Upper lobe of left lung (tissue), 6 donors: ENCODE measurements around the gene PNPLA5. TPM values are rescaled to one million over a fixed set of nuclear protein-coding genes. Genes with fewer than 3 reads are reported as not detected.
"Not testable (repeated sequence)": the region's sequence is repeated elsewhere in the genome, so short reads cannot be mapped to it uniquely, and the experiment has no call there.

Experiments
- ATAC-seq, 2 donors: fragments of 200-7000 bp; cut with Tn5 transposase; one replicate each; pipeline ENCODE4 v1.9.1; 2022; ENCODE audit warnings: mild to moderate bottlenecking in 2 of 2, moderate library complexity in 2 of 2; ENCODE audit not compliant: low FRiP score in 2 of 2
- DNase-seq, 2 donors: peaks; one replicate each; pipeline ENCODE4 v3.0.0-alpha.2; 2019 to 2020
- H3K27ac ChIP-seq, 4 donors: fragments of 200-600 bp; sonication (generic); one replicate each; pipeline ENCODE4 v1.5.1; 2016 to 2019
- H3K27me3 ChIP-seq, 4 donors: fragments of 200-600 bp; sonication (generic); one replicate each; pipeline ENCODE4 v1.5.1; 2017 to 2019
- H3K36me3 ChIP-seq, 4 donors: fragments of 200-600 bp; sonication (generic); one replicate each; pipeline ENCODE4 v1.5.1; 2016 to 2019
- H3K4me1 ChIP-seq, 4 donors: fragments of 200-600 bp; sonication (generic); one replicate each; pipeline ENCODE4 v1.5.1; 2018 to 2019
- H3K4me3 ChIP-seq, 4 donors: fragments of 200-600 bp; sonication (generic); one replicate each; pipeline ENCODE4 v1.5.1; 2017 to 2019; ENCODE audit warnings: mild to moderate bottlenecking in 2 of 4, moderate library complexity in 1 of 4
- H3K9me3 ChIP-seq, 4 donors: fragments of 200-600 bp; sonication (generic); one replicate each; pipeline ENCODE4 v1.5.1; 2018 to 2019
- EP300 ChIP-seq, 4 donors: sonication (generic); formaldehyde crosslinking; IDR thresholded peaks; one replicate each; pipeline ENCODE4 v1.5.1; 2017; ENCODE audit warnings: antibody characterized with exemption in 4 of 4, control low read depth in 2 of 4
- POLR2A ChIP-seq, 4 donors: fragments of 450-650 bp; IDR thresholded peaks; one replicate each; pipeline ENCODE4 v1.5.1; 2016 to 2017; ENCODE audit warnings: antibody characterized with exemption in 4 of 4, mild to moderate bottlenecking in 2 of 4
- POLR2AphosphoS5 ChIP-seq, 2 donors: sonication (generic); formaldehyde crosslinking; IDR thresholded peaks; one replicate each; pipeline ENCODE4 v1.5.1; 2017; ENCODE audit warnings: antibody characterized with exemption in 2 of 2
- WGBS, 2 donors: methylation state at CpG; one replicate each; pipeline ENCODE4 v1.1.5; 2017 to 2018; 5-methylcytosine and 5-hydroxymethylcytosine counted together
- total RNA-seq, 6 donors: library from RNA; depleted of rRNA in 4 of 6; stranded (reverse); fragments of >200 nt in 4 of 6; gene quantifications; one replicate each; pipeline versions ENCODE4 v1.1.0 to v1.2.1, GENCODE V29; 2016 to 2021
- TF ChIP-seq, protein P1 (sequence below), 6 experiments: fragments of 450-650 bp in 4 of 6; fragments of 200-600 bp in 2 of 6; sonication (generic) in 2 of 6; IDR thresholded peaks; one replicate each; pipeline ENCODE4 v1.5.1; 2016 to 2019; ENCODE audit warnings: antibody characterized with exemption in 6 of 6
- donor health status: DM: no; HTN: no; CAD: no; lungs with moderate emphysema.
- donor health status: DM: no; HTN: yes; CAD: no; lungs with severe emphysema.

PNPLA5 gene
- total RNA-seq, 6 donors from 2014 or later, result not detected

GRCh38 chr22:43911351-43911750, 19.5 kb upstream of the PNPLA5 start:
- Histone ChIP-seq H3K4me3 (no peak overlapping the region), H3K27me3 (no peaks in the 10 kb centered on the region), H3K4me1 (no peaks in the 10 kb centered on the region), H3K27ac (no peak overlapping the region), H3K36me3 (no peaks in the 10 kb centered on the region), H3K9me3 (no peaks in the 10 kb centered on the region)
- no peak for TF ChIP-seq POLR2A (IDR thresholded peaks at IDR 0.05)
- TF ChIP-seq, protein P1, sequence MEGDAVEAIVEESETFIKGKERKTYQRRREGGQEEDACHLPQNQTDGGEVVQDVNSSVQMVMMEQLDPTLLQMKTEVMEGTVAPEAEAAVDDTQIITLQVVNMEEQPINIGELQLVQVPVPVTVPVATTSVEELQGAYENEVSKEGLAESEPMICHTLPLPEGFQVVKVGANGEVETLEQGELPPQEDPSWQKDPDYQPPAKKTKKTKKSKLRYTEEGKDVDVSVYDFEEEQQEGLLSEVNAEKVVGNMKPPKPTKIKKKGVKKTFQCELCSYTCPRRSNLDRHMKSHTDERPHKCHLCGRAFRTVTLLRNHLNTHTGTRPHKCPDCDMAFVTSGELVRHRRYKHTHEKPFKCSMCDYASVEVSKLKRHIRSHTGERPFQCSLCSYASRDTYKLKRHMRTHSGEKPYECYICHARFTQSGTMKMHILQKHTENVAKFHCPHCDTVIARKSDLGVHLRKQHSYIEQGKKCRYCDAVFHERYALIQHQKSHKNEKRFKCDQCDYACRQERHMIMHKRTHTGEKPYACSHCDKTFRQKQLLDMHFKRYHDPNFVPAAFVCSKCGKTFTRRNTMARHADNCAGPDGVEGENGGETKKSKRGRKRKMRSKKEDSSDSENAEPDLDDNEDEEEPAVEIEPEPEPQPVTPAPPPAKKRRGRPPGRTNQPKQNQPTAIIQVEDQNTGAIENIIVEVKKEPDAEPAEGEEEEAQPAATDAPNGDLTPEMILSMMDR (IDR thresholded peaks at IDR 0.05), result no peak
- TF ChIP-seq EP300 (IDR thresholded peaks at IDR 0.05), result no peak
- no peak for TF ChIP-seq POLR2AphosphoS5 (IDR thresholded peaks at IDR 0.05)
- WGBS, 2 donors, result 22% methylated on average over 4 of the region's 4 CpGs
- DNase-seq (no peak), ATAC-seq (no peak)

DNA sequence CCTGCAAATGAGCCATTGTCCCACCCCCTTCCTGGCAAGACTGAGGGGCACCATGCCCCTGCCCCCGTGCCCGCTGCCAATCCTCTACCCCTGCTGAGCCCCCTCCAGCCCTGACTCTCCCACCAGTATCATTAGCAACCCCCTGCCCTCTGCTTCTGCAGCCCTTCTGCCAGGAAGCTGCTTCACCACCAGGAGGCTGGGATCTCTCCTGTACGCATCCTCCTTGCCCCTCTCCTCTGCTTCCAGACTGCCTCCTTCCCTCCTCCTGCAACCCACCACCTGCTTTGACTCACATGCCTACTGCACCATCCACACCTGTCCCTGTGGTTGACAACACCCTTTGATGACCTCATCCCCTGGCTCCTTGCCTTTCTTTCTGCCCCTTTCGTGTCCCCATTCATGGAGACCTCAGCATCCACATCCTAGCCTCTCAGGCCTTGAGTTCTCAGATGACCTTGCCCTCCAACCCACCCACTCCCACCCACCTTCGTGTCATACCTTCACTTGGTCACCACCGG, 18.4 kb upstream of the PNPLA5 start:
- ATAC-seq (no peak), DNase-seq (no peak)
- H3K27me3 ChIP-seq, result no peaks in the 10 kb centered on the region
- no peaks in the 10 kb centered on the region for H3K9me3 ChIP-seq
- no peak overlapping the region for H3K27ac ChIP-seq
- WGBS, 2 donors, result 60 to 68% methylated on average over 6 of the region's 6 CpGs
- no peaks in the 10 kb centered on the region for H3K36me3 ChIP-seq
- H3K4me3 ChIP-seq, result no peak overlapping the region
- no peaks in the 10 kb centered on the region for H3K4me1 ChIP-seq
- TF ChIP-seq POLR2A (IDR thresholded peaks at IDR 0.05), result no peak
- no peak for TF ChIP-seq POLR2AphosphoS5 (IDR thresholded peaks at IDR 0.05)
- TF ChIP-seq EP300 (IDR thresholded peaks at IDR 0.05), result no peak
- TF ChIP-seq, protein P1 (IDR thresholded peaks at IDR 0.05), result no peak

DNA sequence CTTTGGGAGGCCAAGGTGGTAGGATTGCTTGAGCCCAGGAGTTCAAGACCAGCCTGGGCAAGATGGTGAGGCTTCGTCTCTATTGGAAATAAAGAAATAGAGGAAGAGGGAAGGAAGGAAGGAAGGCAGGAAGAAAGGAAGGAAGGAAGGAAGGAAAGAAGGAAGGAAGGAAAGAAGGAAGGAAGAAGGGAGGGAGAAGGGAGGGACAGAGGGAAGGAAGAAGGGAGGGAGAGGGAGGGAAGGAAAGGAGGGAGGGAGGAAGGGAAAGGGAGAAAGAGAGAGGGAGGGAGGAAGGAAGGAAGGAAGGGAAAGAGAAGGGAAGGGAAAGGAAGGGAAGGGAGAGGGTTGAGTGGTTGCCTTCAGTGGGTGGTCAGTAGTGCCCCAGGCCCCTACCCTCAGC, 17.9 kb upstream of the PNPLA5 start:
- H3K9me3 ChIP-seq, result no peaks in the 10 kb centered on the region
- TF ChIP-seq EP300 (IDR thresholded peaks at IDR 0.05) (no peak), POLR2AphosphoS5 (IDR thresholded peaks at IDR 0.05) (no peak), POLR2A (IDR thresholded peaks at IDR 0.05) (no peak)
- TF ChIP-seq, protein P1 (IDR thresholded peaks at IDR 0.05), result no peak
- H3K4me1 ChIP-seq, result no peaks in the 10 kb centered on the region
- 61 to 84% methylated on average over 1 of the region's 1 CpG for WGBS, 2 donors
- H3K36me3 ChIP-seq, result no peaks in the 10 kb centered on the region
- H3K27ac ChIP-seq, result no peak overlapping the region
- no peak for DNase-seq
- ATAC-seq, result no peak
- H3K4me3 ChIP-seq, result no peak overlapping the region
- no peaks in the 10 kb centered on the region for H3K27me3 ChIP-seq

DNA sequence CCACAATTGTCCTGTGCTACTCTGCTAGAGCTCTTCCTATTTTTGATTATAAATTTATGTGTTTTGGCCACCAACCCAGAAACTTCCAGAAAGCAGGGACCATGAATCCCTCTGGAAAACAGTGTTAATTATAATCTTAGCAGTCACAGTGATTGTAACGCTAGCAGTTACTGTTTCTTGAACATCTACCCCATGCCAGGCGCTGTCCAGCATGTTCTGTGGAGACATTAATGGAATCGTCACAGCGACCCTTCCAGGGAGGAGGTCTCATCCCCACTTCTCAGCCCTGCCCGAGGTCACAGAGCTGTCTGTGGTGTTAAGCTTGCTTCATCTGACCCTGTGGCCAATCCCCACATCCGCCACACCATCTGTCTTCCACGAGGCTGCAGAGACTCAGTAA, 13.9 kb upstream of the PNPLA5 start:
- Histone ChIP-seq H3K9me3 (no peaks in the 10 kb centered on the region), H3K27ac (no peak overlapping the region), H3K36me3 (no peaks in the 10 kb centered on the region), H3K4me1 (no peaks in the 10 kb centered on the region), H3K4me3 (no peak overlapping the region), H3K27me3 (no peaks in the 10 kb centered on the region)
- no peak for TF ChIP-seq POLR2A (IDR thresholded peaks at IDR 0.05)
- DNase-seq (no peak), ATAC-seq (no peak)
- WGBS, 2 donors, result 43 to 55% methylated on average over 7 of the region's 7 CpGs

- not testable (repeated sequence) for H3K27me3 ChIP-seq, H3K36me3 ChIP-seq, H3K9me3 ChIP-seq, H3K27ac ChIP-seq, H3K4me1 ChIP-seq, ATAC-seq, DNase-seq, H3K4me3 ChIP-seq
- 35 to 36% methylated on average over 7 to 8 of the region's 12 CpGs for WGBS, 2 donors
- TF ChIP-seq, protein P1 (IDR thresholded peaks at IDR 0.05), result peak in 1 of 6 experiments; percentile 24
These were observed 12.6 kb upstream of the PNPLA5 start for GRCh38 chr22:43904412-43904811.

DNA sequence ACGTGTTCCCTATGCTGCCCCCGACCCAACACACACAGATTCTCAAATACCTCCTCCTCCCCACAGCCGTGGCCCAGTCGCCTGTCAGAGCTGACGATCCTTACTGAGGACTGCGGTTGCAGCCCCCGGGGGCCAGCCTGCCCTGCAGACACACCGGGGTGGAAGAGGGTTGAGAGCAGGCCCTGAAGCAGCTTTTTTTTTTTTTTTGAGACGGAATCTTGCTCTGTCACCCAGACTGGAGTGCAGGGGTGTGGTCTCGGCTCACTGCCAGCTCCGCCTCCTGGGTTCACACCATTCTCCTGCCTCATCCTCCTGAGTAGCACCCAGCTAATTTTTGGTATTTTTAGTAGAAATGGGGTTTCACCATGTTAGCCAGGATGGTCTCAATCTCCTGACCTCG, 11.2 kb upstream of the PNPLA5 start:
- DNase-seq, H3K27me3 ChIP-seq: not testable (repeated sequence)

More for the DNA sequence above, 11.2 kb upstream of the PNPLA5 start:
- H3K4me1 ChIP-seq, ATAC-seq, H3K27ac ChIP-seq, H3K9me3 ChIP-seq, H3K4me3 ChIP-seq, H3K36me3 ChIP-seq: not testable (repeated sequence)
- 60 to 61% methylated on average over 7 to 12 of the region's 12 CpGs for WGBS, 2 donors
